SK-N-SH (cell line): ENCODE measurements around the gene SERPINA12. TPM values are rescaled to one million over a fixed set of nuclear protein-coding genes. Genes with fewer than 3 reads are reported as not detected.

Experiments
- CTCF ChIA-PET: fragments of 300-600, 350-600 bp; formaldehyde crosslinking; extraction: SDS; loops from one replicate; lab custom pipeline; 2021; lab: Yijun Ruan, JAX
- POLR2A ChIA-PET: fragments of 350-600 bp; sonication (Branson Sonifier 250); formaldehyde crosslinking; extraction: SDS; loops from one replicate; lab custom pipeline; 2020; ENCODE audit warnings: antibody characterized with exemption, inconsistent platforms; lab: Yijun Ruan, JAX
- DNase-seq: peaks from one replicate; pipeline ENCODE4 v3.0.0; 2012
- H2AFZ ChIP-seq: fragments of 200-600 bp; sonication (generic); 2 replicates; pipeline ENCODE4 v1.8.1; 2016; ENCODE audit warnings: antibody characterized with exemption, mild to moderate bottlenecking, low read depth
- H3F3A ChIP-seq: fragments of 200-600 bp; sonication (generic); replicated peaks from 2 replicates; pipeline ENCODE3; 2016; ENCODE audit warnings: antibody characterized with exemption, mild to moderate bottlenecking; ENCODE audit not compliant: insufficient read depth
- H3K27ac ChIP-seq, 2 experiments: fragments of 200-500 bp in 1 of 2; fragments of 200-600 bp in 1 of 2; sonication (Bioruptor generic) in 1 of 2; sonication (generic), shearing (Covaris generic) in 1 of 2; 2 replicates each; pipeline versions ENCODE4 v1.5.1 to v1.6.1; 2014 to 2016; ENCODE audit warnings: low read depth in 2 of 2, inconsistent platforms in 1 of 2, low read length in 1 of 2, mild to moderate bottlenecking in 1 of 2, mixed read lengths in 1 of 2
- H3K27me3 ChIP-seq: fragments of 200-600 bp; sonication (generic), shearing (Covaris generic); 2 replicates; pipeline ENCODE4 v1.6.1; 2016; ENCODE audit warnings: mixed run types; ENCODE audit not compliant: insufficient read depth
- H3K36me3 ChIP-seq, 2 experiments: fragments of 200-500 bp in 1 of 2; fragments of 200-600 bp in 1 of 2; sonication (Bioruptor generic) in 1 of 2; sonication (generic) in 1 of 2; replicated peaks in 1 of 2; 2 replicates each; pipeline versions ENCODE3 to v1.5.1; 2014 to 2016; ENCODE audit warnings: low read length in 1 of 2, mild to moderate bottlenecking in 1 of 2; ENCODE audit not compliant: insufficient read depth in 2 of 2, control insufficient read depth in 1 of 2
- H3K4me1 ChIP-seq, 2 experiments: fragments of 200-500 bp in 1 of 2; fragments of 200-600 bp in 1 of 2; sonication (Bioruptor generic) in 1 of 2; sonication (generic), shearing (Covaris generic) in 1 of 2; 2 replicates each; pipeline versions ENCODE4 v1.5.1 to v1.6.1; 2014 to 2016; ENCODE audit warnings: low read depth in 1 of 2, low read length in 1 of 2, mixed run types in 1 of 2; ENCODE audit not compliant: insufficient read depth in 2 of 2, control insufficient read depth in 1 of 2
- H3K4me2 ChIP-seq: fragments of 200-600 bp; sonication (generic), shearing (Covaris generic); 2 replicates; pipeline ENCODE4 v1.6.1; 2017; ENCODE audit warnings: mixed run types
- H3K4me3 ChIP-seq, 2 experiments: fragments of 200-500 bp in 1 of 2; fragments of 200-600 bp in 1 of 2; sonication (Bioruptor generic) in 1 of 2; sonication (generic), shearing (Covaris generic) in 1 of 2; 2 replicates each; pipeline versions ENCODE4 v1.5.1 to v1.8.1; 2014 to 2016; ENCODE audit warnings: low read depth in 2 of 2, inconsistent platforms in 1 of 2, low read length in 1 of 2, mild to moderate bottlenecking in 1 of 2, mixed read lengths in 1 of 2, moderate library complexity in 1 of 2
- H3K79me2 ChIP-seq: fragments of 200-600 bp; sonication (generic); 2 replicates; pipeline ENCODE4 v1.8.1; 2017; ENCODE audit warnings: mild to moderate bottlenecking; ENCODE audit not compliant: insufficient read depth
- H3K9ac ChIP-seq: fragments of 200-600 bp; sonication (generic); 2 replicates; pipeline ENCODE4 v1.6.1; 2017; ENCODE audit warnings: mixed run types
- H3K9me2 ChIP-seq: fragments of 200-600 bp; sonication (generic); 2 replicates; pipeline ENCODE4 v1.6.1; 2017; ENCODE audit warnings: mixed run types
- H3K9me3 ChIP-seq: fragments of 200-600 bp; sonication (generic); 2 replicates; pipeline ENCODE4 v1.6.1; 2017; ENCODE audit warnings: mixed run types, mild to moderate bottlenecking, moderate library complexity
- H4K20me1 ChIP-seq: fragments of 200-600 bp; sonication (generic); 2 replicates; pipeline ENCODE4 v1.6.1; 2017; ENCODE audit warnings: mild to moderate bottlenecking, mixed run types; ENCODE audit not compliant: insufficient read depth
- CHD2 ChIP-seq: fragments of 150-350 bp; IDR thresholded peaks from 2 replicates; pipeline ENCODE4 v1.6.1; 2018; ENCODE audit warnings: low read length; ENCODE audit not compliant: partially characterized antibody
- CTCF ChIP-seq: fragments of 200-600 bp; sonication (generic); IDR thresholded peaks from 2 replicates; pipeline ENCODE4 v1.6.1; 2017; ENCODE audit warnings: antibody characterized with exemption, mild to moderate bottlenecking, moderate library complexity
- ELF1 ChIP-seq: IDR thresholded peaks from 2 replicates; pipeline ENCODE4 v1.4.0; 2012
- EP300 ChIP-seq, 2 experiments: IDR thresholded peaks; 2 replicates each; pipeline versions ENCODE4 v1.4.0 to v1.6.1; 2012; ENCODE audit warnings: borderline replicate concordance in 1 of 2, low read depth in 1 of 2, low read length in 1 of 2
- FOSL2 ChIP-seq: IDR thresholded peaks from 2 replicates; pipeline ENCODE4 v1.4.0; 2012; ENCODE audit warnings: low read depth, mild to moderate bottlenecking, moderate library complexity, borderline replicate concordance
- GABPA ChIP-seq: IDR thresholded peaks from 2 replicates; pipeline ENCODE4 v1.4.0; 2012; ENCODE audit warnings: low read depth, mild to moderate bottlenecking
- MAX ChIP-seq: IDR thresholded peaks from 2 replicates; pipeline ENCODE4 v1.4.0; 2012; ENCODE audit warnings: low read depth
- NRF1 ChIP-seq: IDR thresholded peaks from 2 replicates; pipeline ENCODE4 v1.6.1; 2012; ENCODE audit warnings: low read depth, mild to moderate bottlenecking, low read length
- POLR2AphosphoS5 ChIP-seq: IDR thresholded peaks from 2 replicates; pipeline ENCODE4 v1.6.1; 2012; ENCODE audit warnings: low read depth, low read length
- RAD21 ChIP-seq: IDR thresholded peaks from 2 replicates; pipeline ENCODE4 v1.6.1; 2012; ENCODE audit warnings: mild to moderate bottlenecking, low read length
- RFX5 ChIP-seq: IDR thresholded peaks from 2 replicates; pipeline ENCODE4 v1.6.1; 2012; ENCODE audit warnings: mild to moderate bottlenecking, improper control_type of control experiment, low read length
- TAF1 ChIP-seq: IDR thresholded peaks from 2 replicates; pipeline ENCODE4 v1.6.1; 2012; ENCODE audit warnings: low read depth, mild to moderate bottlenecking, low read length, moderate library complexity, borderline replicate concordance
- TCF12 ChIP-seq: IDR thresholded peaks from 2 replicates; pipeline ENCODE4 v1.4.0; 2012
- YY1 ChIP-seq: IDR thresholded peaks from 2 replicates; pipeline ENCODE4 v1.4.0; 2012; ENCODE audit warnings: low read depth, mild to moderate bottlenecking
- ZBTB33 ChIP-seq: IDR thresholded peaks from 2 replicates; pipeline ENCODE4 v1.4.0; 2012; ENCODE audit warnings: low read depth, borderline replicate concordance
- WGBS: methylation state at CpG from one replicate; pipeline ENCODE4 v1.1.6; 2017; ENCODE audit warnings: low lambda C conversion rate; 5-methylcytosine and 5-hydroxymethylcytosine counted together
- polyA plus RNA-seq, 3 experiments: library from polyadenylated mRNA; depleted of rRNA; stranded (reverse); fragments of >200 nt; gene quantifications; 2 replicates each; pipeline ENCODE4 v1.2.3, GENCODE V29; 2012

Gene SERPINA12
- polyA plus RNA-seq, 1 of the 3 experiments (the other 2 are of a cell fraction) = not detected

DNA sequence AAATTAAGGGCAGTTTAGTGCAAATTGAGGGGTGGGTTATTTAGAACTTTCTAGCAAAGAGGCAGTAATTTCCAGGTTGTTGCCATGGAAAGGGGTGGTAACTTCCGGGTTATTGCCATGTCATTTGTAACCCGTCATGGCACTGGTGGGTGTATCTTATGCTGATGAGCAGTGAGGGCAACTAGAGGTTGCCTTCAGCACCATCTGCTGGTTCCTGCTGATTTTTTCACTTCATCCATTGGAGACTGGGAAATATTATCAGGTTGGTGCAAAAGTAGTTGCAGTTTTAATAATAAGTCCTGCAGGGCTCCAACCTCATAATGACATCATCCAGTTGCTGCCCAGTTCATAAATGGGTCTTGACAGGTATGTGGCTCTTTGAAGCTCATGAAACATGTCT lies 27.6 kb upstream of the SERPINA12 start:
- H2AFZ ChIP-seq = no peak overlapping the region
- DNase-seq = no peak
- CTCF ChIA-PET = interaction anchor here (4.6 kb wide), 1 partner anchor 12 kb away, joined by 28 read pairs; no protein-coding TSS in a partner anchor

DNA sequence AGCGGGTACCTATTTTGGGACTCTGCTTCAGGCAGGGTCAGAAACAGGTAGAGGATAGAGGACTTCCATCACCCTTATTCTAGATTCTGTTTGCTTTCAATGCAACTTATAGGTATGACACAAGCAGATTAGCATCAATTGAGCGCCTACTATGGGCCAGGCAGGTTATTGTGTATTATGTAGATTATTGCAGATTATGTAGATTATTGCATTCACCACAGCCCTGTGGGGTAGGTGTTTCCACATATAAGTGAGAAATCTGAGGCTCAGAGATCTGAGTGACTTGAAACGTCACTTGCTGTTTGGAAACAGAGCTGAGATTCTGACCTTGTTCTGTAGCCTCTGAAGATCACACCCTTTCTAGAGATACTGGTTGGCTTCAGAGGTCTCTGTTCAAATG lies 26.2 kb upstream of the SERPINA12 start:
- Histone ChIP-seq H4K20me1 (no peaks in the 10 kb centered on the region), H3K9ac (no peak overlapping the region), H3K9me3 (no peaks in the 10 kb centered on the region), H3K4me3 (no peak overlapping the region), H3F3A (no peaks in the 10 kb centered on the region), H3K27ac (no peak overlapping the region), H3K4me1 (no peaks in the 10 kb centered on the region), H3K27me3 (peaks cover 7% of the 10 kb centered on the region; the same call in 1 of the 2 replicates), H3K9me2 (no peaks in the 10 kb centered on the region), H2AFZ (no peak overlapping the region), H3K4me2 (no peak overlapping the region), H3K79me2 (no peaks in the 10 kb centered on the region), H3K36me3 (no peaks in the 10 kb centered on the region)
- POLR2A ChIA-PET = no interaction called here
- TF ChIP-seq GABPA (no peak), RAD21 (no peak), TCF12 (no peak), RFX5 (no peak), MAX (no peak), EP300 (IDR thresholded peaks at IDR 0.05; ENCODE audit: borderline replicate concordance in 1 of 2, low read depth in 1 of 2, low read length in 1 of 2) (no peak)
- CTCF ChIA-PET = no interaction called here
- no peak for DNase-seq
- 4% methylated on average over 3 of the region's 3 CpGs for WGBS

More for the DNA sequence above, 27.6 kb upstream of the SERPINA12 start:
- no peaks in the 10 kb centered on the region for H3K9me3 ChIP-seq
- H3K9me2 ChIP-seq = no peaks in the 10 kb centered on the region
- H3K36me3 ChIP-seq = no peaks in the 10 kb centered on the region
- H3K9ac ChIP-seq = no peak overlapping the region
- H3K4me1 ChIP-seq = no peaks in the 10 kb centered on the region
- H3K27me3 ChIP-seq = peaks cover 7% of the 10 kb centered on the region; the same call in 1 of the 2 replicates
- no peak overlapping the region for H3K4me2 ChIP-seq
- no peaks in the 10 kb centered on the region for H3K79me2 ChIP-seq
- POLR2A ChIA-PET = no interaction called here
- no peaks in the 10 kb centered on the region for H4K20me1 ChIP-seq
- no peaks in the 10 kb centered on the region for H3F3A ChIP-seq
- H3K27ac ChIP-seq = no peak overlapping the region
- WGBS = 18% methylated on average over 2 of the region's 2 CpGs
- peak; percentile 56 for TF ChIP-seq GABPA
- peak; percentile 34; the same call in 1 of the 2 replicates for TF ChIP-seq CTCF
- TF ChIP-seq FOSL2 = no peak
- TF ChIP-seq NRF1 = no peak
- TF ChIP-seq CHD2 = no peak
- no peak for TF ChIP-seq POLR2AphosphoS5
- no peak for TF ChIP-seq TAF1
- no peak for TF ChIP-seq ZBTB33
- TF ChIP-seq YY1 = no peak
- no peak for TF ChIP-seq ELF1
- no peak overlapping the region for H3K4me3 ChIP-seq
